KMS-11 (cell line): ENCODE measurements around the gene TRPM2.

Source experiments
- H2AFZ ChIP-seq: fragments of 200-600 bp; sonication (generic); 2 replicates; pipeline ENCODE4 v1.6.1; 2016; ENCODE audit warnings: antibody characterized with exemption, mixed run types, low read depth
- H3K27ac ChIP-seq: fragments of 200-600 bp; sonication (generic); 2 replicates; pipeline ENCODE4 v1.6.1; 2016; ENCODE audit warnings: mild to moderate bottlenecking, mixed run types
- H3K27me3 ChIP-seq: fragments of 200-600 bp; sonication (generic); 2 replicates; pipeline ENCODE4 v1.6.1; 2017; ENCODE audit warnings: mild to moderate bottlenecking, low read depth, mixed run types, moderate library complexity; ENCODE audit not compliant: insufficient read depth
- H3K36me3 ChIP-seq: fragments of 200-600 bp; sonication (generic); 2 replicates; pipeline ENCODE4 v1.6.1; 2017; ENCODE audit warnings: mild to moderate bottlenecking, mixed run types; ENCODE audit not compliant: insufficient read depth
- H3K4me1 ChIP-seq: fragments of 200-600 bp; sonication (generic); 2 replicates; pipeline ENCODE4 v1.6.1; 2016; ENCODE audit warnings: mild to moderate bottlenecking, low read depth, mixed run types; ENCODE audit not compliant: poor library complexity, severe bottlenecking
- H3K4me2 ChIP-seq: fragments of 200-600 bp; sonication (generic); 2 replicates; pipeline ENCODE4 v1.7.0; 2016; ENCODE audit warnings: mild to moderate bottlenecking, mixed run types
- H3K4me3 ChIP-seq: fragments of 200-600 bp; sonication (generic); IDR thresholded peaks from 2 replicates; pipeline ENCODE4 v1.6.1; 2017; ENCODE audit warnings: low read depth, low read length, mixed read lengths; ENCODE audit not compliant: insufficient read depth
- H3K79me2 ChIP-seq: fragments of 200-600 bp; sonication (generic); 2 replicates; pipeline ENCODE4 v1.6.1; 2016; ENCODE audit warnings: low read depth, mixed run types; ENCODE audit not compliant: insufficient read depth
- H3K9ac ChIP-seq: fragments of 200-600 bp; sonication (generic); 2 replicates; pipeline ENCODE4 v1.6.1; 2016; ENCODE audit warnings: mild to moderate bottlenecking, mixed run types
- H4K20me1 ChIP-seq: fragments of 200-600 bp; sonication (generic); 2 replicates; pipeline ENCODE4 v1.6.1; 2016; ENCODE audit warnings: mild to moderate bottlenecking, mixed run types; ENCODE audit not compliant: insufficient read depth
- TF ChIP-seq, protein P1 (sequence below): fragments of 200-600 bp; sonication (generic); conservative IDR thresholded peaks from 2 replicates; pipeline ENCODE4 v1.6.1; 2017; ENCODE audit warnings: low read depth, mild to moderate bottlenecking, antibody characterized with exemption, low read length, moderate library complexity, mixed read lengths

TRPM2 gene

GRCh38 chr21:44455524-44456213 lies 102.2 kb downstream of the TRPM2 start:
- Histone ChIP-seq H3K4me3 (no peak overlapping the region), H3K4me1 (no peaks in the 10 kb centered on the region), H3K27ac (no peak overlapping the region), H3K4me2 (no peak overlapping the region), H2AFZ (peak overlapping the region; percentile 34; the same call in 1 of the 2 replicates), H3K9ac (no peak overlapping the region), H3K27me3 (peaks cover 61% of the 10 kb centered on the region), H3K36me3 (no peaks in the 10 kb centered on the region), H3K79me2 (no peaks in the 10 kb centered on the region), H4K20me1 (no peaks in the 10 kb centered on the region)
- TF ChIP-seq, protein P1, sequence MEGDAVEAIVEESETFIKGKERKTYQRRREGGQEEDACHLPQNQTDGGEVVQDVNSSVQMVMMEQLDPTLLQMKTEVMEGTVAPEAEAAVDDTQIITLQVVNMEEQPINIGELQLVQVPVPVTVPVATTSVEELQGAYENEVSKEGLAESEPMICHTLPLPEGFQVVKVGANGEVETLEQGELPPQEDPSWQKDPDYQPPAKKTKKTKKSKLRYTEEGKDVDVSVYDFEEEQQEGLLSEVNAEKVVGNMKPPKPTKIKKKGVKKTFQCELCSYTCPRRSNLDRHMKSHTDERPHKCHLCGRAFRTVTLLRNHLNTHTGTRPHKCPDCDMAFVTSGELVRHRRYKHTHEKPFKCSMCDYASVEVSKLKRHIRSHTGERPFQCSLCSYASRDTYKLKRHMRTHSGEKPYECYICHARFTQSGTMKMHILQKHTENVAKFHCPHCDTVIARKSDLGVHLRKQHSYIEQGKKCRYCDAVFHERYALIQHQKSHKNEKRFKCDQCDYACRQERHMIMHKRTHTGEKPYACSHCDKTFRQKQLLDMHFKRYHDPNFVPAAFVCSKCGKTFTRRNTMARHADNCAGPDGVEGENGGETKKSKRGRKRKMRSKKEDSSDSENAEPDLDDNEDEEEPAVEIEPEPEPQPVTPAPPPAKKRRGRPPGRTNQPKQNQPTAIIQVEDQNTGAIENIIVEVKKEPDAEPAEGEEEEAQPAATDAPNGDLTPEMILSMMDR: no peak

DNA sequence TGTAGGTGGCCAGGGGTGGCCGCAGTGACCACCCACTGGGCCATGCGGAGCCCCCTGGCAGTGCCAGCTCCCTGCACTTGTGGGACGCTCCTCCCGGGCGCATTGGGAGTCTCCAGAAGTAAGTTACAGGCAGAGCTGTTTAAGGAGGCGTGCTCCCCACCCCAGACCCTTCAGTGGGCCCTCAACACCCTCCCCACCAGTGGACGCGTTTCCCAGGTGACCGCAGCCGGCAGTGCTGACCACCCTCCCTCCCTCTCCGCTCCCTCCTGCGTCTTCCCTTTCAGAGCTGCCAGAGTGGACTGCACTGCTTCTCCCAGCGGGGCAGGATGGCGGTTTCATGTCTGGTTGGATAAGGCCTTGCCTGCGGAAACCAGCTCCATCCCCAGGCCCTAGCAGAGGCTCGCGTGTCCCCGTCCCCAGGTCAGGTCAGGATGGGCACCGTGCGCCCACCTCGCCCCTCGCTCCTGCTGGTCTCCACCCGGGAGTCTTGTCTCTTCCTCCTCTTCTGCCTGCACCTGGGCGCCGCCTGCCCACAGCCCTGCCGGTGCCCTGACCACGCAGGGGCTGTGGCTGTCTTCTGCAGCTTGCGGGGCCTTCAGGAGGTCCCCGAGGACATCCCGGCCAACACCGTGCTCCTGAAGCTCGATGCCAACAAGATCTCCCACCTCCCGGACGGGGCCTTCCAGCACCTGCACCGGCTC lies 102.9 kb downstream of the TRPM2 start:
- H3K4me2 ChIP-seq: no peak overlapping the region

DNA sequence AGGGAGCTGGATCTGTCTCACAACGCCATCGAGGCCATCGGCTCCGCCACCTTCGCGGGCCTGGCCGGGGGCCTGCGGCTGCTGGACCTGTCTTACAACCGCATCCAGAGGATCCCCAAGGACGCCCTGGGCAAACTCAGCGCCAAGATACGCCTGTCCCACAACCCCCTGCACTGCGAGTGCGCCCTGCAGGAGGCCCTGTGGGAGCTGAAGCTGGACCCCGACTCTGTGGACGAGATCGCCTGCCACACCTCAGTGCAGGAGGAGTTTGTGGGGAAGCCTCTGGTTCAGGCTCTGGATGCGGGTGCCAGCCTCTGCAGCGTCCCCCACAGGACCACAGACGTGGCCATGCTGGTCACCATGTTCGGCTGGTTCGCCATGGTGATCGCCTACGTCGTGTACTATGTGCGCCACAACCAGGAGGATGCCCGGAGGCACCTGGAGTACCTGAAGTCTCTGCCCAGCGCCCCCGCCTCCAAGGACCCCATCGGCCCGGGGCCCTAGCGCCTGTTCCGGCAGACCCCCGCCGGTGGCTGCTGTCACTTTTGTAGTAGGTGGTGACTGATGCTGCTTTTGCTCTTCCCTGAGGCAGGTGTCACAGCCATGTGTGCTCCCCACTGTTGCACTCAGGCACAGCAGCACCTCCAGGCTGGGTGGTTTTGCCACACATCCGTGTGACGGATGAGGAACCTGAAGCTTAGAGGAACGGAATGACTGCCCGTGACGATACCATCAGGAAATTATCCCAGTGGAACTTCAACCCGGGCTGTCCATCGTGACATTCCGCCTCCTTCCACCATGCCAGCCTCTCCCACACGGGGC lies 103.7 kb downstream of the TRPM2 start:
- H3K27ac ChIP-seq: no peak overlapping the region
- H3K4me2 ChIP-seq: no peak overlapping the region
- H3K9ac ChIP-seq: no peak overlapping the region
- no peak overlapping the region for H2AFZ ChIP-seq
- H3K27me3 ChIP-seq: peaks cover 59% of the 10 kb centered on the region
- no peaks in the 10 kb centered on the region for H4K20me1 ChIP-seq
- H3K36me3 ChIP-seq: no peaks in the 10 kb centered on the region
- H3K4me3 ChIP-seq: no peak overlapping the region
- no peaks in the 10 kb centered on the region for H3K4me1 ChIP-seq
- no peaks in the 10 kb centered on the region for H3K79me2 ChIP-seq
- TF ChIP-seq, protein P1: no peak

More for the DNA sequence above, 102.9 kb downstream of the TRPM2 start:
- Histone ChIP-seq H3K27ac (no peak overlapping the region), H3K36me3 (no peaks in the 10 kb centered on the region), H4K20me1 (no peaks in the 10 kb centered on the region), H3K4me1 (no peaks in the 10 kb centered on the region), H3K4me3 (no peak overlapping the region), H3K9ac (no peak overlapping the region), H3K27me3 (peaks cover 60% of the 10 kb centered on the region), H2AFZ (no peak overlapping the region), H3K79me2 (no peaks in the 10 kb centered on the region)
- TF ChIP-seq, protein P1: no peak

GRCh38 chr21:44458971-44459711 lies 105.7 kb downstream of the TRPM2 start:
- peaks cover 58% of the 10 kb centered on the region for H3K27me3 ChIP-seq
- no peak overlapping the region for H3K4me2 ChIP-seq
- TF ChIP-seq, protein P1: no peak
- H4K20me1 ChIP-seq: no peaks in the 10 kb centered on the region
- H2AFZ ChIP-seq: no peak overlapping the region
- no peak overlapping the region for H3K9ac ChIP-seq
- H3K79me2 ChIP-seq: no peaks in the 10 kb centered on the region
- H3K4me3 ChIP-seq: no peak overlapping the region
- no peaks in the 10 kb centered on the region for H3K36me3 ChIP-seq
- no peak overlapping the region for H3K27ac ChIP-seq
- no peaks in the 10 kb centered on the region for H3K4me1 ChIP-seq
